Fibroblast of skin of left biceps (primary cell): ENCODE results near the gene DDX31.

Experiments used
- DNase-seq, 2 experiments: peaks; one replicate each; pipeline ENCODE4 v3.0.0-alpha.2; 2013; ENCODE audit warnings: low read depth in 2 of 2

The DDX31 gene

GRCh38 chr9:132637351-132637750 lies 32.4 kb downstream of the DDX31 start:
- DNase-seq: no peak

GRCh38 chr9:132634327-132634726 lies 35.5 kb downstream of the DDX31 start:
- no peak for DNase-seq

DNA sequence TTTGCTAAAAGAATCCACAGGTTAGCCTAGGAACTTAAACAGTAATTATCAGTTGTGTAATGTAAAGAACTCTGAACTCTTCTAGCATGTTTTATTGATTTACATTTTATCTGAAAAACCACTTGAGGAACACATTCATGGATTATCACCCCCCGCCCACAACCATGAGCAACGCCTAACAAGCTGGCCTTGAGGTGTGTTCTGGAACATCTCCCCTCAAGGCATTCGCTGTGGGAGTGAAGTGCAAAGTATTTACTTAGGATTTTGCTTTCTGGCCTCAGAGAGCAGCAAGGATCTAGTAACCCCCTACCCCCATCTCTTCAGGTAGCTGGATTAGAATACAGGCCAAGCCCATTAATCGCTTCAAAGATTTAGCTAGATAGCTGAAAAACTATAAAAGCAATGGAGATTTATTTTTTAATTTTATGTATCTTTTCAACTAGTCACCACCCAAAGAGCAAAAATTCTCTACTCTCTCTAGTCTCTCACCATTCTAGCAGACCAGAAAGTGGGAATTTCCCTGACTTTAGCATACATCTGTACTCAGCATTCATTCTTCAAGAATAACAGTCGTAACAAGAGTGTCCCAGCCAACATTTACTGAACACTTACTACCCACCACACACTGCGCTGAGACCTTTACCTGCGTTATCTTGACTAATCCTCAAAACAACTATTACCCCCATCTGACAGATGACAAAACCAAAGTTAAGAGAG lies 37.2 kb downstream of the DDX31 start:
- no peak for DNase-seq

- DNase-seq: no peak
These were observed 38.1 kb downstream of the DDX31 start for GRCh38 chr9:132631685-132632084.

GRCh38 chr9:132631280-132631679 lies 38.5 kb downstream of the DDX31 start:
- peak in 1 of 2 experiments; percentile 9 for DNase-seq

DNA sequence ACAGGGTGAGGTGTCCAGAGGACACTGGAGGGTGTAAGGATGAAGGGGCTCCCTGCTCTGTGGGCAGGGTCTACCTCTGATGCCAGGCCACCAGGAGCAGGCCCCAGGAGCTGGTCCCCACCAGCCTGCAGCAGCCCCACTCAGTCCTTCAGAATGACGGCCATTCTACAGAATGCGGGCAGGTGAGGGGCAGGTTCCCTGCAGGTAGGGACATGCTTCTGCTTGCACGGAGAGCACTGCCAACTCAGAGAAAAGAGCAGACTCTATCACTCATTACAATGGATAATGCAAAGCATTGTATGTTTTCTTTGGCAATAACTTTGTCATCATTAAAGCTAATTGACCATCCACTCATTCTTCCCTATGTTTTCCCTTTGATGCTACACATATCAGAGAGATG lies 39.0 kb downstream of the DDX31 start:
- no peak for DNase-seq

DNA sequence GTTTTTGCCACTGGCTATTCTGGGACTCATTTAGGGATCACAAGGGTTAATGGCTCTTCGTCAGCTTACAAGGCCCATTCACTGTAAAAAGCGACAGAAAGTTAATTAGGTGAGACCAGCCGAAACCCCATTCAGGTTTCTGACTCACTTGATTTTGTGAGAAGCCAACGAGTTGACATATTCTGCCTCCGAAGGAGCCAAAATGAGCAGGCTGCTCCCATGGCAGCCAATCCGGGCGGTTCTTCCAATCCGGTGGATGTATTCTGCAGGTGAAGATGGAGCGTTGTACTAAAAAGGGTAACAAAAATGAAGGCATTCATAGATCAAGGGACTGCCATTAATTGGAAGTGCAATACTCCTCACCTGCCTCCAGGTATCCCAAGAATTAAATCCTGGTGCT lies 39.7 kb downstream of the DDX31 start:
- DNase-seq: no peak

GRCh38 chr9:132628746-132629145 lies 41.0 kb downstream of the DDX31 start:
- DNase-seq: no peak

DNA sequence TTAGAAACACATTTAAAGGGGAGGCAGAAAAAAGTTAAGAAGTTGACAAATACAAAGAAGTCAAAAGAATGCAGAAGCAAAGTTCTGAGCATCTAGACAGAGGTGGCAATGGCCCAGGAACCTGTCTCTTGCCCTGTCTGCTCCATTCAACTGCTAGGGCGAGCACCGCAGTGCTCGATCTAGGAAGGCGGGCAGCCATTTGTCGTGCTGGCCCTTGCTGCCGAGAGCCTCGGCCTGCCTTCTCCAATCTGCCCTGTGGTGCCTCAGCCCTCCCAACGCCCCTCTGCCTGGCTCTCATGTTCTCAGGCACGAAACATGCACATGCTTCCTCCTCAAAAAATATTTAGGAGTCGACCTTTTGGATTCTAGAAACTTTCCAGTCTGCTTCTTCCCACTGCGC lies 42.2 kb downstream of the DDX31 start:
- no peak for DNase-seq

DNA sequence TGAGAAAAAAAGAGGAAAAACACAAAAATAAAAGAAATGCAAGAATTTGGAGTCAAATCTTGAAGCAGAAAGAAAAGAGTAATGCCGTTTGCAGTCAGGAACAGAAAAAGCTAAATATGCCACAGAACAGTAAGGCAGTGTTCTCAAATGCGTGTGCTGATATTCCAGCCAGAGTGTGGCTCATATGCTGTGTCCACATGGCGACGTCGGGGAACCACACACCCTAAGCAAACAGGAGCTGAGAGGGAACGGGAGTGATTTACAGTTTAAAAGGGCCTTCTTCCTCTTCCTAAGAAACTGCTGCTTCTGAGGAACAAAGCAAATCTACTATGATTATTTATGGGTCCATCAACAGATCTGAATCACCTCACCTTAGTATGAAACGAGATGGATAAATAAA lies 42.7 kb downstream of the DDX31 start:
- DNase-seq: no peak

DNA sequence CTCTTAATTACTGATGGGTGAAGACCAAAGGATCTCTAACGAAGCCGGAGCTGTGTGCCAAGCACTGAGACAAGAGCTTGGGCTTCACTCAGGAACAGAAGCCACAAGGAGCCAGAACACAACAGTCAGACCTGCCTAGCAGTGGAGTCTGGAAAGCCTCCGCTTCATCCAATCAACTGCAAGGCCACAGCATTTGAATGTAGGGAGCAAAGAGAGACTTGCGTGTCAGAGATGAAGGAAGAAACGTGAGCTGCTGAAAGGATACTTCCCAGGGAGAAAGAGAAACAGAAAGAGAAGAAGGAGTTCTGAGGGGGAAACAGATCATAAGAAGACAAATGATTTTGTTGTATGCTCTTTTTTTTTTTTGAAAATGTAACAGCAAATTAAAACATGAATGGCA lies 43.5 kb downstream of the DDX31 start:
- no peak for DNase-seq

- DNase-seq: no peak
These were observed 47.6 kb downstream of the DDX31 start for GRCh38 chr9:132622159-132622558.

- DNase-seq: no peak
These were observed 53.1 kb downstream of the DDX31 start for GRCh38 chr9:132616725-132617124.

DNA sequence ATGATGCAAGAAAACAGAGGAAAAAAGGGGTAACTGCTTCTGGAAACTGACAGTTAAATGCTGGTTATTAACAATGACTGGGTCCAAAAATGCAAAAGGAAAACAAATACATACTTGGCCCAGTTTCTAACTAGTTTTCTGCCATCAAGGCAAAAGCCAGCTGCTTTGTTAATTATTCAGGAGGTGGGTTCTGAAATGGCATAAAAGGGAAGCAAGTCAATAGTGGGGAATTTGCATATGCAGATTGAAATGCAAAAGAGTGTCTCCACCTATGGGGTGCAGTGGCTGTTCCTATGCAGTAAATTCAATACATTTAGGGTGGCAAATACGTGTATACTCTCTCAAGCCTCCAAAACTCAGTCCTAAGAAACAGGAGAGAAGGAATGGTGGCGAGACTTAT lies 54.0 kb downstream of the DDX31 start:
- no peak for DNase-seq

DNA sequence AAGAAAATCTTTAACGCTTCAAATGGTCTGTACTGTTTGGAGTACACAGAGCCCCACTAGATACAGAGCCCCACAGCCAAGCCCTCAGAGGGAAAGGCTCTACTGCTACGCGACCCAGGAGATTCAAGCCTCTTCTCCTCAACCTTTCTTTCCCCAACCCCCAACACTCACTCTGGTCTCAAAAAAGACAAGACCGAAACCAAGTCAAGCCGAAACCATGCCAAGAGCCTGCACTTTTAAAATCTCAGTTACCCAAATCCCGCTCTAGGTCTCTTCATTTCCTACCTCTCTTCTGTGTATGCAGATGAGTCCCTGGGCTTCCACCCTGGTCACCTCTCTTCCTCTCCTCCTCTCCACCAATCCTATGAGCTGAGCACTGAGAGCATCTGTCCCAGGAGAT lies 55.5 kb downstream of the DDX31 start:
- DNase-seq: no peak

GRCh38 chr9:132610661-132611060 lies 59.1 kb downstream of the DDX31 start:
- DNase-seq: no peak

GRCh38 chr9:132609829-132610228 lies 60.0 kb downstream of the DDX31 start:
- peak; percentile 55 to 60 for DNase-seq

DNA sequence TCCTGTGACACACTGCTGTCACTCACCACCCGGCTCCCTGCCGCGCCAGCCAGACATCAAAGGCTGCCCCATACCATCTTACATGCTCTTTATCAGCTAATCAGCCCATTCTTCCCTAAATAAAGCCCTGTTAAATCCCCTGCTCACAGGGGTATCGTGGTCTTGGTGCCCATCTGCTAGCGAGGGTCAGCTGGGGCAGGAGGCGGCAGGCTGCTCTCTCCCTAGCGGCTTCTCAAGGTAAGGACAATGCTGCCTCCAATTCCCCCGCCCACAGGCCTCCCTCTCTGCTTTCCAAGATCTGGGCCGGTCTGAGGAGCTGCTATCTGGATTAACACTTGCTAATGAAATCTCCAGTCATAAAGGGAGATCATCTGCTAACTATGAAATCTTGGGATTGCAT lies 60.6 kb downstream of the DDX31 start:
- no peak for DNase-seq

DNA sequence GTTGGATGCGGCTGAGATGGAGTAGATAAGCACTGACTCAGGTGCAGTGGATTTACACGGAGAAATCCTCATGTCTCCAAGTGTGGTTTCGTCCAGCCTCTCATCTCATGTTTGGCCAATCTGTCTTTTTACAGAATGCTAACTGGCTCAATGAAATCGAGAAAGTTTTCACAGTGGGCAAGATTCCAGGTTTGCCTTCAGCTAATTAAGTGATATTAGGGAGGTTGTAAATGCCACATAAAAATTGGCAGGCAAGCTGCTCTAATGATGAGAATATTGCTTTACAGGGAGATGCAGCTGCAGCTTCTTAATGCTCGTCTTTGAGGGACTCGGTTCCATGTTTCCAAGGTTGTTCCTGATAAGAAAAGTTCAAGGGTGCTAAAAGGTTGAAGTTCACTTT lies 63.7 kb downstream of the DDX31 start:
- no peak for DNase-seq

- DNase-seq: no peak
These were observed 64.4 kb downstream of the DDX31 start for GRCh38 chr9:132605387-132605786.

GRCh38 chr9:132602207-132602606 lies 67.6 kb downstream of the DDX31 start:
- no peak for DNase-seq

GRCh38 chr9:132600326-132600984 lies 69.3 kb downstream of the DDX31 start:
- DNase-seq: no peak

- DNase-seq: no peak
These were observed 72.6 kb downstream of the DDX31 start for GRCh38 chr9:132597073-132597775.
